K562 (cell line): ENCODE results near the gene API5. TPM values are rescaled to one million over a fixed set of nuclear protein-coding genes. Genes with fewer than 3 reads are reported as not detected.

Experiments
- ARID1B ChIP-seq: fragments of 450-650 bp; IDR thresholded peaks from 2 replicates; pipeline ENCODE4 v1.6.1; 2016; ENCODE audit warnings: antibody characterized with exemption, mild to moderate bottlenecking, inconsistent platforms
- CBFB ChIP-seq: sonication (generic); formaldehyde crosslinking; IDR thresholded peaks from 2 replicates; pipeline ENCODE4 v1.4.0; 2020; ENCODE audit warnings: mild to moderate bottlenecking, missing genetic modification reagents
- CREBBP ChIP-seq: IDR thresholded peaks from one replicate; pipeline ENCODE4 v1.6.1; 2012; ENCODE audit warnings: low read depth, mild to moderate bottlenecking, control low read depth, inconsistent platforms, low read length
- FOXA3 ChIP-seq, 2 experiments: fragments of 450-650 bp in 1 of 2; sonication (generic) in 1 of 2; formaldehyde crosslinking; IDR thresholded peaks in 1 of 2; conservative IDR thresholded peaks in 1 of 2; 2 replicates each; pipeline versions ENCODE4 v1.4.0 to v1.8.0; 2020 to 2022; ENCODE audit warnings: mild to moderate bottlenecking in 2 of 2, missing genetic modification reagents in 1 of 2
- FOXJ3 ChIP-seq: sonication (generic); formaldehyde crosslinking; IDR thresholded peaks from 2 replicates; pipeline ENCODE4 v1.4.0; 2020; ENCODE audit warnings: mild to moderate bottlenecking, missing genetic modification reagents
- HMG20A ChIP-seq: fragments of 450-650 bp; formaldehyde crosslinking; conservative IDR thresholded peaks from 2 replicates; pipeline ENCODE4 v1.4.0; 2020; ENCODE audit warnings: mild to moderate bottlenecking, mixed read lengths
- NCOA1 ChIP-seq: fragments of 450-650 bp; IDR thresholded peaks from 2 replicates; pipeline ENCODE4 v1.6.1; 2016; ENCODE audit warnings: low read depth
- NFIC ChIP-seq: fragments of 450-650 bp; IDR thresholded peaks from 2 replicates; pipeline ENCODE4 v1.6.1; 2017; ENCODE audit warnings: mild to moderate bottlenecking, inconsistent platforms
- SETDB1 ChIP-seq: IDR thresholded peaks from one replicate; pipeline ENCODE4 v1.6.1; 2012; ENCODE audit warnings: low read length, control low read depth, inconsistent platforms
- SMARCC2 ChIP-seq: fragments of 450-650 bp; IDR thresholded peaks from 2 replicates; pipeline ENCODE4 v1.6.1; 2017; ENCODE audit warnings: antibody characterized with exemption, moderate library complexity, mild to moderate bottlenecking, low read depth
- TBL1XR1 ChIP-seq, 2 experiments: IDR thresholded peaks; 2 replicates each; pipeline ENCODE4 v1.6.1; 2012; ENCODE audit warnings: improper control_type of control experiment in 2 of 2, low read length in 2 of 2, mild to moderate bottlenecking in 1 of 2
- ZKSCAN1 ChIP-seq: fragments of 150-350 bp; IDR thresholded peaks from 2 replicates; pipeline ENCODE4 v1.6.1; 2016; ENCODE audit warnings: low read depth, low read length
- ZNF12 ChIP-seq: sonication (generic); formaldehyde crosslinking; IDR thresholded peaks from 2 replicates; pipeline ENCODE4 v1.4.0; 2020; ENCODE audit warnings: mild to moderate bottlenecking, missing genetic modification reagents
- polyA plus RNA-seq, 8 experiments: library from polyadenylated mRNA; depleted of rRNA in 4 of 8; stranded (reverse) in 5 of 8; unstranded in 3 of 8; fragments of >200 nt; fragmentation: Nextera tagmentation in 2 of 8; fragmentation: Illumina TruSeq in 1 of 8; extraction: Ambion mirVana in 2 of 8; extraction: Trizol in 1 of 8; gene quantifications; 2 replicates each; pipeline versions ENCODE4 v1.2.1 to v1.2.3, GENCODE V29; 2011 to 2014; ENCODE audit warnings: inconsistent platforms in 1 of 8, missing spikeins in 1 of 8
- total RNA-seq, 7 experiments: library from RNA; depleted of rRNA in 6 of 7; stranded (reverse); fragments of >200 nt in 6 of 7; fragmentation: Illumina TruSeq in 2 of 7; extraction: Trizol in 2 of 7; gene quantifications; 2 replicates each; pipeline versions ENCODE4 v1.2.1 to v1.2.3, GENCODE V29; 2011 to 2021; ENCODE audit warnings: low replicate concordance in 1 of 7
- TF ChIP-seq, protein P1 (sequence below): sonication (generic); formaldehyde crosslinking; IDR thresholded peaks from 2 replicates; pipeline ENCODE4 v1.8.0; 2022; ENCODE audit warnings: mild to moderate bottlenecking, missing genetic modification reagents
- TF ChIP-seq, protein P2 (sequence below): sonication (generic); formaldehyde crosslinking; IDR thresholded peaks from 2 replicates; pipeline ENCODE4 v1.8.0; 2022; ENCODE audit warnings: mild to moderate bottlenecking, low read depth, missing genetic modification reagents
- TF ChIP-seq, protein P3 (sequence below): sonication (generic); formaldehyde crosslinking; IDR thresholded peaks from 2 replicates; pipeline ENCODE4 v1.8.0; 2023; ENCODE audit warnings: missing genetic modification reagents, mild to moderate bottlenecking, borderline replicate concordance
- TF ChIP-seq, protein P4 (sequence below): sonication (generic); formaldehyde crosslinking; IDR thresholded peaks from 2 replicates; pipeline ENCODE4 v1.8.1; 2023; ENCODE audit warnings: mild to moderate bottlenecking, missing genetic modification reagents

Gene API5
- total and polyA plus RNA-seq, 9 of the 15 experiments (the other 6 are each of a cell fraction or from before 2014, with no cell fraction given), result 59.8 to 146 (median 123) TPM

DNA sequence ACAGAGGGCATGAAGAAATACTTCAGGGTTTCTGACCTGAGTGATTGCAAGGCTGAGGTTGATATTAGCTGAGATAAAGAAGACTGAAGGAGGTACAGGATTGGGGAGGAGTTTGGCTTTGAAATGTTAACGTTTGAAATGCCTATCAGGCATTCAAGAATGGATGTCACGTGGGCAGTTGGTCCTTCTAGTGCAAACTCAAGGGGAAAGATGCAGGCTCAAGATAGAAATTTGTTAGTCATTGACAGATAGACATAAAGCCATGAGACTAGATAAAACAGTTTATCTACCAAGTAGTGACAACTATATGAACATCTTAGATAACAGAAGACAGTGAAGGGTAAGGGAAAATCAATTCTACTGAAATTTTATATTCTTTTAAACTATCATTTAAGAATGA is 70.0 kb downstream of the API5 start (continued):
- TF ChIP-seq, protein P1, sequence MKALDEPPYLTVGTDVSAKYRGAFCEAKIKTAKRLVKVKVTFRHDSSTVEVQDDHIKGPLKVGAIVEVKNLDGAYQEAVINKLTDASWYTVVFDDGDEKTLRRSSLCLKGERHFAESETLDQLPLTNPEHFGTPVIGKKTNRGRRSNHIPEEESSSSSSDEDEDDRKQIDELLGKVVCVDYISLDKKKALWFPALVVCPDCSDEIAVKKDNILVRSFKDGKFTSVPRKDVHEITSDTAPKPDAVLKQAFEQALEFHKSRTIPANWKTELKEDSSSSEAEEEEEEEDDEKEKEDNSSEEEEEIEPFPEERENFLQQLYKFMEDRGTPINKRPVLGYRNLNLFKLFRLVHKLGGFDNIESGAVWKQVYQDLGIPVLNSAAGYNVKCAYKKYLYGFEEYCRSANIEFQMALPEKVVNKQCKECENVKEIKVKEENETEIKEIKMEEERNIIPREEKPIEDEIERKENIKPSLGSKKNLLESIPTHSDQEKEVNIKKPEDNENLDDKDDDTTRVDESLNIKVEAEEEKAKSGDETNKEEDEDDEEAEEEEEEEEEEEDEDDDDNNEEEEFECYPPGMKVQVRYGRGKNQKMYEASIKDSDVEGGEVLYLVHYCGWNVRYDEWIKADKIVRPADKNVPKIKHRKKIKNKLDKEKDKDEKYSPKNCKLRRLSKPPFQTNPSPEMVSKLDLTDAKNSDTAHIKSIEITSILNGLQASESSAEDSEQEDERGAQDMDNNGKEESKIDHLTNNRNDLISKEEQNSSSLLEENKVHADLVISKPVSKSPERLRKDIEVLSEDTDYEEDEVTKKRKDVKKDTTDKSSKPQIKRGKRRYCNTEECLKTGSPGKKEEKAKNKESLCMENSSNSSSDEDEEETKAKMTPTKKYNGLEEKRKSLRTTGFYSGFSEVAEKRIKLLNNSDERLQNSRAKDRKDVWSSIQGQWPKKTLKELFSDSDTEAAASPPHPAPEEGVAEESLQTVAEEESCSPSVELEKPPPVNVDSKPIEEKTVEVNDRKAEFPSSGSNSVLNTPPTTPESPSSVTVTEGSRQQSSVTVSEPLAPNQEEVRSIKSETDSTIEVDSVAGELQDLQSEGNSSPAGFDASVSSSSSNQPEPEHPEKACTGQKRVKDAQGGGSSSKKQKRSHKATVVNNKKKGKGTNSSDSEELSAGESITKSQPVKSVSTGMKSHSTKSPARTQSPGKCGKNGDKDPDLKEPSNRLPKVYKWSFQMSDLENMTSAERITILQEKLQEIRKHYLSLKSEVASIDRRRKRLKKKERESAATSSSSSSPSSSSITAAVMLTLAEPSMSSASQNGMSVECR (CRISPR knock-in tag), result no peak
- TF ChIP-seq TBL1XR1 (IDR thresholded peaks at IDR 0.05; ENCODE audit: low read length in 2 of 2), result no peak
- TF ChIP-seq ZKSCAN1, result no peak
- TF ChIP-seq, protein P2, sequence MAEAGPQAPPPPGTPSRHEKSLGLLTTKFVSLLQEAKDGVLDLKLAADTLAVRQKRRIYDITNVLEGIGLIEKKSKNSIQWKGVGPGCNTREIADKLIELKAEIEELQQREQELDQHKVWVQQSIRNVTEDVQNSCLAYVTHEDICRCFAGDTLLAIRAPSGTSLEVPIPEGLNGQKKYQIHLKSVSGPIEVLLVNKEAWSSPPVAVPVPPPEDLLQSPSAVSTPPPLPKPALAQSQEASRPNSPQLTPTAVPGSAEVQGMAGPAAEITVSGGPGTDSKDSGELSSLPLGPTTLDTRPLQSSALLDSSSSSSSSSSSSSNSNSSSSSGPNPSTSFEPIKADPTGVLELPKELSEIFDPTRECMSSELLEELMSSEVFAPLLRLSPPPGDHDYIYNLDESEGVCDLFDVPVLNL (CRISPR knock-in tag), result no peak
- TF ChIP-seq FOXA3 (CRISPR knock-in tag; conservative IDR thresholded peaks at IDR 0.05 in 1 of 2, IDR thresholded peaks at IDR 0.05 in 1 of 2), result no peak
- TF ChIP-seq SMARCC2, result peak; percentile 34; the same call in 1 of the 2 replicates
- TF ChIP-seq, protein P3, sequence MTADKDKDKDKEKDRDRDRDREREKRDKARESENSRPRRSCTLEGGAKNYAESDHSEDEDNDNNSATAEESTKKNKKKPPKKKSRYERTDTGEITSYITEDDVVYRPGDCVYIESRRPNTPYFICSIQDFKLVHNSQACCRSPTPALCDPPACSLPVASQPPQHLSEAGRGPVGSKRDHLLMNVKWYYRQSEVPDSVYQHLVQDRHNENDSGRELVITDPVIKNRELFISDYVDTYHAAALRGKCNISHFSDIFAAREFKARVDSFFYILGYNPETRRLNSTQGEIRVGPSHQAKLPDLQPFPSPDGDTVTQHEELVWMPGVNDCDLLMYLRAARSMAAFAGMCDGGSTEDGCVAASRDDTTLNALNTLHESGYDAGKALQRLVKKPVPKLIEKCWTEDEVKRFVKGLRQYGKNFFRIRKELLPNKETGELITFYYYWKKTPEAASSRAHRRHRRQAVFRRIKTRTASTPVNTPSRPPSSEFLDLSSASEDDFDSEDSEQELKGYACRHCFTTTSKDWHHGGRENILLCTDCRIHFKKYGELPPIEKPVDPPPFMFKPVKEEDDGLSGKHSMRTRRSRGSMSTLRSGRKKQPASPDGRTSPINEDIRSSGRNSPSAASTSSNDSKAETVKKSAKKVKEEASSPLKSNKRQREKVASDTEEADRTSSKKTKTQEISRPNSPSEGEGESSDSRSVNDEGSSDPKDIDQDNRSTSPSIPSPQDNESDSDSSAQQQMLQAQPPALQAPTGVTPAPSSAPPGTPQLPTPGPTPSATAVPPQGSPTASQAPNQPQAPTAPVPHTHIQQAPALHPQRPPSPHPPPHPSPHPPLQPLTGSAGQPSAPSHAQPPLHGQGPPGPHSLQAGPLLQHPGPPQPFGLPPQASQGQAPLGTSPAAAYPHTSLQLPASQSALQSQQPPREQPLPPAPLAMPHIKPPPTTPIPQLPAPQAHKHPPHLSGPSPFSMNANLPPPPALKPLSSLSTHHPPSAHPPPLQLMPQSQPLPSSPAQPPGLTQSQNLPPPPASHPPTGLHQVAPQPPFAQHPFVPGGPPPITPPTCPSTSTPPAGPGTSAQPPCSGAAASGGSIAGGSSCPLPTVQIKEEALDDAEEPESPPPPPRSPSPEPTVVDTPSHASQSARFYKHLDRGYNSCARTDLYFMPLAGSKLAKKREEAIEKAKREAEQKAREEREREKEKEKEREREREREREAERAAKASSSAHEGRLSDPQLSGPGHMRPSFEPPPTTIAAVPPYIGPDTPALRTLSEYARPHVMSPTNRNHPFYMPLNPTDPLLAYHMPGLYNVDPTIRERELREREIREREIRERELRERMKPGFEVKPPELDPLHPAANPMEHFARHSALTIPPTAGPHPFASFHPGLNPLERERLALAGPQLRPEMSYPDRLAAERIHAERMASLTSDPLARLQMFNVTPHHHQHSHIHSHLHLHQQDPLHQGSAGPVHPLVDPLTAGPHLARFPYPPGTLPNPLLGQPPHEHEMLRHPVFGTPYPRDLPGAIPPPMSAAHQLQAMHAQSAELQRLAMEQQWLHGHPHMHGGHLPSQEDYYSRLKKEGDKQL (CRISPR knock-in tag), result no peak
- peak; percentile 78 for TF ChIP-seq ARID1B
- TF ChIP-seq FOXJ3 (CRISPR knock-in tag), result no peak
- TF ChIP-seq HMG20A (CRISPR knock-in tag), result no peak
- no peak for TF ChIP-seq SETDB1
- TF ChIP-seq, protein P4, sequence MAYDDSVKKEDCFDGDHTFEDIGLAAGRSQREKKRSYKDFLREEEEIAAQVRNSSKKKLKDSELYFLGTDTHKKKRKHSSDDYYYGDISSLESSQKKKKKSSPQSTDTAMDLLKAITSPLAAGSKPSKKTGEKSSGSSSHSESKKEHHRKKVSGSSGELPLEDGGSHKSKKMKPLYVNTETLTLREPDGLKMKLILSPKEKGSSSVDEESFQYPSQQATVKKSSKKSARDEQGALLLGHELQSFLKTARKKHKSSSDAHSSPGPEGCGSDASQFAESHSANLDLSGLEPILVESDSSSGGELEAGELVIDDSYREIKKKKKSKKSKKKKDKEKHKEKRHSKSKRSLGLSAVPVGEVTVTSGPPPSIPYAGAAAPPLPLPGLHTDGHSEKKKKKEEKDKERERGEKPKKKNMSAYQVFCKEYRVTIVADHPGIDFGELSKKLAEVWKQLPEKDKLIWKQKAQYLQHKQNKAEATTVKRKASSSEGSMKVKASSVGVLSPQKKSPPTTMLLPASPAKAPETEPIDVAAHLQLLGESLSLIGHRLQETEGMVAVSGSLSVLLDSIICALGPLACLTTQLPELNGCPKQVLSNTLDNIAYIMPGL (CRISPR knock-in tag), result no peak
- TF ChIP-seq NCOA1, result no peak
- TF ChIP-seq NFIC, result 0 out of 2 replicates have a peak, but pooled peaks have one; percentile 15
- no peak for TF ChIP-seq ZNF12 (CRISPR knock-in tag)
- TF ChIP-seq CREBBP, result no peak
- no peak for TF ChIP-seq CBFB (CRISPR knock-in tag)
